Fibroblast of skin of left quadriceps (primary cell): ENCODE data around the gene SLX1A.
"Not testable (repeated sequence)": the region's sequence is repeated elsewhere in the genome, so short reads cannot be mapped to it uniquely, and the experiment has no call there.

Source experiments
- DNase-seq, 2 experiments: peaks; one replicate each; pipeline ENCODE4 v3.0.0-alpha.2; 2013; ENCODE audit warnings: low read depth in 2 of 2

The SLX1A gene

GRCh38 chr16:30184096-30184890 is 9.4 kb upstream of the SLX1A start:
- DNase-seq: no peak

- no peak for DNase-seq
Measured at GRCh38 chr16:30184891-30185682, 8.6 kb upstream of the SLX1A start.

DNA sequence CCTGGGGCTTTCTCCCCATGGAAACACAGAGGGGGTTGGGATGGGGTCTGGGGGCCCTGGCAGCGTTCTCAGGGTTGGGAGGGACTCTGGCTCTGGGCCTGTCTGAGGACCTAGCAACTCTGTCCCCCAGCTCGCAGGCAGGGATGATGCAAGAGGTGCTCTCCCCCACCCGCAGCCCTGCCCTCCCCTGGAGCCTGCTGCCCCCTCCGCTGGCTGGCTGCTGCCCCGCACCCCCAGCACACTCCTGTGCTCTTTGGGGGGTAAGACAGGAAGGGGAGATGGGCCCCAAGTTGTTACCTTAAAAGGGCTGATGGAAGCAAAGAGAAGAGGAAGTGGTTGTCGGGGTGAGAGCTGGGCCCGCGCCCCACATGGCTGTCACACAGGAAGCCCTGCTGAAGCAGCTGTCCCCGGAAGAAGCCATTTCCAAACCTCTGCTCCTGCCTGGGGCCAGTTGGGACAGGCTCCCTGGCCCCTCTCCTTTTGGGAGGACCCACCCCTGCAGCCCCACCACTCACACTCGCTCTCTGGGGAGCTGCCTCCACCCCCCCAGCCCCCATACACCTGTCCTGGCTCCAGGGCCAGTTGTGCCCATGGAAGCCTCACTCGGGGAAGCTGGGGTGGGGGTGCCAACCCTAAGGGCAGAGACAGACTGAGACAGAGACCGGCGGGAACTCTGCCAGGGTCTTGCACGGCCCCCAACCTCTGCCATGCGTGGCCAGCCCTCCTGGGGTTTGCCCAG is 7.8 kb upstream of the SLX1A start:
- DNase-seq: no peak

- no peak for DNase-seq
Measured at GRCh38 chr16:30186444-30186781, 7.3 kb upstream of the SLX1A start.

- peak in 1 of 2 experiments; percentile 4 for DNase-seq
Measured at GRCh38 chr16:30186782-30187555, 6.7 kb upstream of the SLX1A start.

- no peak for DNase-seq
Measured at GRCh38 chr16:30187556-30187865, 6.2 kb upstream of the SLX1A start.

- no peak for DNase-seq
Measured at GRCh38 chr16:30187971-30188561, 5.6 kb upstream of the SLX1A start.

DNA sequence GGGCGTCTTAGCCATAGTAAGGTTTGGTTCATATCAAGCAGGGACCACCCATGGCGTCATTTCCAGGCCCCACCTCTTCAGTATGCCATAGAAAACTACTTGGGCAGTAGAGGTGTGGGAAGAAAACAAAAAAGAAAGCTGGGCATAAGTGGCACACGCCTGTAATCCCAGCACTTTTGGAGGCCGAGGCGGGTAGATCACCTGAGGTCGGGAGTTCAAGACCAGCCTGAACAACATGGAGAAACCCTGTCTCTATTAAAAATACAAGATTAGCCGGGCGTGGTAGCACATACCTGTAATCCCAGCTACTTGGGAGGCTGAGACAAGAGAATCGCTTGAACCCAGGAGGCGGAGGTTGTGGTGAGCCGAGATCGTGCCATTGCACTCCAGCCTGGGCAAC is 2.5 kb upstream of the SLX1A start:
- not testable (repeated sequence) for DNase-seq

DNA sequence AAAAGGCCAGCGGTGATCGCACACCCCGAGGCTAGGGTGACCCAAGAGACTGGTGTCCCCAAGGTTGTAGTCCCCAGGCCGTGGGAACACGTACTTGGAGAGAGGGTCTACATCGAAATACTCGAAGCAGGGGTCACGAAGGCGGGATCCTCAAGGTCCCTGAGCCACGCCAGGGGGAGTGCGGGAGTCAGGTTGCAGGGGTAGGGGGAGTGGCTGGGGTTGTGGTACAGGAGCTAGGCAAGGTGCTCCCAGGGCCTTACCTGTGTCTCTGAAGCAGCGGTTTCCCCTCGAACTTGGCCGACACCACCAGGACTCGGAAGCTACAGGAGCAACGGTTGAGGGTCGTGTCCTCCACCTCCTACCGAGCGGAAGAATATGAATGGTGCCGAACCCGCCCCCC is 577 bp upstream of the SLX1A start:
- not testable (repeated sequence) for DNase-seq

GRCh38 chr16:30194172-30194925 is 674 bp downstream of the SLX1A start:
- DNase-seq: not testable (repeated sequence)

- not testable (repeated sequence) for DNase-seq
Measured at GRCh38 chr16:30197001-30197400, 3.3 kb downstream of the SLX1A start.

GRCh38 chr16:30199049-30199448 is 5.4 kb downstream of the SLX1A start, which contains the start of gene SULT1A3:
Gene SULT1A3 (plus strand): TSS chr16:30199255. CDS start chr16:30200729, 1,474 bp downstream.
- DNase-seq: not testable (repeated sequence)

DNA sequence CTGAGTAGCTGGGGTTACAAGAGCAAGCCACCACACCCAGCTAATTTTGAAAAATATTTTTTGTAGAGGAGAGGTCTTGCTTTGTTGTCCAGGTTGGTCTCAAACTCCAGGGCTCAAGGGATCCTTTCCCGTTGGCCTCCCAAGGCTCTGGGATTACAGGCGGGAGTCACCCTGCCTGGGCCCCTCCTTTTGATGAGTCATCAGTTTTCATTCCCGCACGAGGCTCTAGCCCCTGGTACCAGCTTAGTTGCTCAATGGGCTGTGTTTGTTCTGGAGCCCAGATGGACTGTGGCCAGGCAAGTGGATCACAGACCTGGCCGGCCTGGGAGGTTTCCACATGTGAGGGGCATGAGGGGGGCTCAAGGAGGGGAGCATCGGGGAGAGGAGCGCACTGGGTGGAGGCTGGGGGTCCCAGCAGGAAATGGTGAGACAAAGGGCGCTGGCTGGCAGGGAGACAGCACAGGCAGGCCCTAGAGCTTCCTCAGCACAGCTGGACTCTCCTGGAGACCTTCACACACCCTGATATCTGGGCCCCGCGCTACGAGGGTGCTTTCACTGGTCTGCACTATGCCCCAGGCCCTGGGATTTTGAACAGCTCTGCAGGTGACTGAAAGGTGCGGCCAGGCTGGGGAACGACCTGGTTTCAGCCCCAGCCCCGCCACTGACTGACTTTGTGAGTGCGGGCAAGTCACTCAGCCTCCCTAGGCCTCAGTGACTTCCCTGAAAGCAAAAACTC is 6.1 kb downstream of the SLX1A start:
- not testable (repeated sequence) for DNase-seq

DNA sequence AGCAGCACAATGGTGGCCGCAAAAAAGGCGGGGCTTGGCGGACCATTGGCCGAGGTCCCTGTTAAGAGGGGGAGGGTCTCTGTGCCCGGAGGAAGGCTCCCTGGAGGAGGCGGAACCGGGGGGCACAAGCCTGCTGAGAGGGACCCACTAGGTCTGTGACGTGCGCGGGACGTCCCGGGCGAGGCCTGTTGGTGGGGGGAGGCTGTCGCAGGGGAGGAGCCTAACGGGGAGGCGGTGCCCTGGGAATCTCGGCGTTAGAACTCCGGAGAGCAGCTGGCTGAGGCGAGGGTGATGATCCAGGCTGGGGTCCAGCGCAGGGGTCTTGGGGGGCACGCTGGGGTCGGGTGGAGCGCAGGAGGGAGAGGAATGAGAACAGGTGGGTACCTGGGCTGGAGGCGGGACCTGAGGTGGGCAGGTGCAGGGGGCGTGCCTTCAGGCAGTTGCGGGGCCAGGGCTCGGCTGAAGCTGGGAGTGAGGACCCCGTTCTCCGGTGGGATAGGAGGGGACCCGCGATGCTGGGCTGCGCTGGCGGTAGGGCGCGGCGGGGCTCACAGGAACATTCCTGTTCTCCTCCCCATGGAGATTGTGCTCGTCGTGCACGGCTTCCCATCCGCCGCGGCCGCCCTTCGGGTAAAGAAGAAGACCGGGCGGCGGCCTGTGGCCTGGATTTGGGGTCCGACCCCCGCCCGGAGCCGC is 12.0 kb downstream of the SLX1A start:
- not testable (repeated sequence) for DNase-seq

- DNase-seq: not testable (repeated sequence)
Measured at GRCh38 chr16:30206252-30206651, 12.6 kb downstream of the SLX1A start.

DNA sequence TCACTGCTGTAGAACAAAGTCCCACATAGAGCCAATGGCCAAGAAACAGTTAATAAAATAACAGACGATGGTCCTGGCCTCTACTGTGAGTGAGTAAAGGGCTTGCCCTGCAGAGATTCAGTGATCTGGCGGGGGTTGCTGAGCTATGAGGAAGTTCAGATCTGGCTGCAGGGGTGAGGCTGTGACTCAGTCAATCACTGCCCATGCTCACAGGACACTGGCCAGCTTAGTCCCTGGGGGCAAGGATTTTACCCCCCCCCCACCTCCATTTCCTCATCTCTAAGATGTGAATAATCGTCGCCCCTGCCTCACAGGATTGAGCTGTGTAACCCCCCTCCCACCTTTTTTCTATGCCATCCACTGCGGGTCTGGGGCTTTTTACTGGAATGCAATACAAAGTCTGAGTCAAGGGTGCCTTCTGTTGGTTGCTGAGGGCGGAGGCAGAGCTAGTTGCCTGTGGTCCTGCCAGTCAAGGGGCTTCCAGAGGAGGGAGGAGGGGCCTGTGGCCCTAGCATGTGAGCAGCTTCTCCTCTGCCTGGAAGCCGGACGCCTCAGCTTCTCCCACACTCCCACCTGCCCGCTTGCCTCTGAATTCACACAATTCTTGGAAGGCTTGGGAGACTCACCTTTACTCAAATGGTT is 13.5 kb downstream of the SLX1A start:
- DNase-seq: not testable (repeated sequence)

DNA sequence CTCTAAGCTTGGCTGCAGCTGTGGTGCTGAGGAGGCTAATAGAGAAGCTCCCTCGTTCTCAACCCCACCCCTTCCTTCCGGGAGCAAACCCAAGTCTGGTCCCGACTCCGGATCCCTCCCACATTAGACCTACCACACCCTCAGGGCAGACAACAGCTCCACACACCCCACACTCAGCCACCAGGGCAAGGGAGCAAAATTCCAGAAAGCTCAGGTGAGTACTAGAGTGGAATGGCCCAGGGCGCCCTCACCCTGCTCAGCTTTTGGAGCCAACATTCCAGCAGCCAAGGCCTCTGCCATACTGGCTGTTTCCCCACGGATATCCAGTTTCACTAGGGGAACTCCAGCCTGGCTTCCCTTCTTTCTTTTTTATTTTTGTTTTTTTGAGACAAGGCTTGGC is 15.4 kb downstream of the SLX1A start:
- DNase-seq: not testable (repeated sequence)

DNA sequence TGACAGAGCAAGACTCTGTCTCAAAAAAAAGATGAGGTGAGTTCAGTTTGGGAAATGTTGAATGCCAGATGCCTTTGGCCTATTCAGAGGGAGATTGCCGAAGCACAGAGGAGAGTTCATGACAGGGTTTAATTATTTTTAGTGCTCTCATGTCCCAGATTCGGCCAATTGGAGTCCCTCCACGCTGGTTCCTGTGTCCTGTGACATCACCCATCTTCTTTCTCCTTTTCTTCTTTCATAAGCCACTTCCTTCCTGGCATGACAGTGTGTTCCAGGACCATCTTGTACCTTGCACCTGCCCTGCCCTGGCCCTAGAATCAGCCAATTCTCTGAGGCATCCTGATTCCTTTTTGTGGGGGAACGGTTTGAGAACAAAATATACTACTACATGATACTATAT is 17.7 kb downstream of the SLX1A start:
- DNase-seq: not testable (repeated sequence)

- DNase-seq: not testable (repeated sequence)
Measured at GRCh38 chr16:30217082-30217481, 23.4 kb downstream of the SLX1A start.
